LNCaP clone FGC (cell line): ENCODE results near the gene HIPK2.

Source experiments
- DNase-seq: peaks from one replicate; pipeline ENCODE4 v3.0.0-alpha.2; 2011; ENCODE audit warnings: low read depth
- H3K4me3 ChIP-seq: 2 replicates; pipeline ENCODE4 v1.5.1; 2011; ENCODE audit warnings: mild to moderate bottlenecking, low read depth, low read length, control low read depth
- TF ChIP-seq, protein P1 (sequence below): IDR thresholded peaks from 2 replicates; pipeline ENCODE4 v1.5.1; 2012; ENCODE audit warnings: mild to moderate bottlenecking; ENCODE audit not compliant: control insufficient read depth, insufficient read depth; ENCODE audit errors: extremely low read depth

The HIPK2 gene

GRCh38 chr7:139713061-139713460 lies 64.7 kb downstream of the HIPK2 start:
- no peak for DNase-seq
- H3K4me3 ChIP-seq = no peak overlapping the region
- TF ChIP-seq, protein P1, sequence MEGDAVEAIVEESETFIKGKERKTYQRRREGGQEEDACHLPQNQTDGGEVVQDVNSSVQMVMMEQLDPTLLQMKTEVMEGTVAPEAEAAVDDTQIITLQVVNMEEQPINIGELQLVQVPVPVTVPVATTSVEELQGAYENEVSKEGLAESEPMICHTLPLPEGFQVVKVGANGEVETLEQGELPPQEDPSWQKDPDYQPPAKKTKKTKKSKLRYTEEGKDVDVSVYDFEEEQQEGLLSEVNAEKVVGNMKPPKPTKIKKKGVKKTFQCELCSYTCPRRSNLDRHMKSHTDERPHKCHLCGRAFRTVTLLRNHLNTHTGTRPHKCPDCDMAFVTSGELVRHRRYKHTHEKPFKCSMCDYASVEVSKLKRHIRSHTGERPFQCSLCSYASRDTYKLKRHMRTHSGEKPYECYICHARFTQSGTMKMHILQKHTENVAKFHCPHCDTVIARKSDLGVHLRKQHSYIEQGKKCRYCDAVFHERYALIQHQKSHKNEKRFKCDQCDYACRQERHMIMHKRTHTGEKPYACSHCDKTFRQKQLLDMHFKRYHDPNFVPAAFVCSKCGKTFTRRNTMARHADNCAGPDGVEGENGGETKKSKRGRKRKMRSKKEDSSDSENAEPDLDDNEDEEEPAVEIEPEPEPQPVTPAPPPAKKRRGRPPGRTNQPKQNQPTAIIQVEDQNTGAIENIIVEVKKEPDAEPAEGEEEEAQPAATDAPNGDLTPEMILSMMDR = no peak

- H3K4me3 ChIP-seq = no peak overlapping the region
- TF ChIP-seq, protein P1 = no peak
- DNase-seq = no peak
Observed at GRCh38 chr7:139711991-139712743, 65.6 kb downstream of the HIPK2 start.

GRCh38 chr7:139710036-139710435 lies 67.8 kb downstream of the HIPK2 start:
- no peak for DNase-seq
- TF ChIP-seq, protein P1 = no peak
- no peak overlapping the region for H3K4me3 ChIP-seq

- DNase-seq = no peak
- H3K4me3 ChIP-seq = no peak overlapping the region
- TF ChIP-seq, protein P1 = no peak
Observed at GRCh38 chr7:139709485-139709884, 68.3 kb downstream of the HIPK2 start.

DNA sequence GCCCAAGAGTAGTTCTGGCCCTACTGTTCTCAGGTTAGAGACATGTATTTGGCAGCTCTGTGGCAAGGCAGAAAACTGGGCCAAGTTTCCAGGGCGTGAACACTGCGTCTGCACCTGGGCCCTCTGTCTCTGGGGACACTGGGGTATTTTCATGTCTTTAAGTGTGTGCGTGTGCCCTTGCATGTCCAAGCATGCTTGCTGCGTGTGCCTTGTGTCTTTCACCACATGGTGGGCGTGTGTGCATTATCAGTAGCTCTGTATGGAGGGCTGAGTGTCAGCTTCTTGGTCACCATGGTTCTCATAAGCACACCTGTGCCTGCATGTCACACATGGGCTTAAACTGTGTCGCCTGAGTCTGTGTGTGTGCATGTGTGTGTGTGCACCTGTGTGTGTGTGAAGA lies 69.3 kb downstream of the HIPK2 start:
- TF ChIP-seq, protein P1 = no peak
- H3K4me3 ChIP-seq = no peak overlapping the region
- DNase-seq = no peak

GRCh38 chr7:139706837-139707236 lies 71.0 kb downstream of the HIPK2 start:
- no peak for DNase-seq
- H3K4me3 ChIP-seq = no peak overlapping the region
- TF ChIP-seq, protein P1 = no peak
